Lower lobe of right lung (tissue), 2 donors: ENCODE data around the gene PRR14. TPM values are rescaled to one million over a fixed set of nuclear protein-coding genes. Genes with fewer than 3 reads are reported as not detected.

Experiments used
- ATAC-seq, 2 donors: fragments of 200-7000 bp; cut with Tn5 transposase; one replicate each; pipeline ENCODE4 v1.9.1; 2020 to 2022; ENCODE audit warnings: mild to moderate bottlenecking in 2 of 2, moderate library complexity in 2 of 2
- DNase-seq: peaks from one replicate; pipeline ENCODE4 v3.0.0-alpha.2; 2020
- H3K27ac ChIP-seq: fragments of 200-600 bp; one replicate; pipeline ENCODE4 v1.8.0; 2022
- H3K27me3 ChIP-seq: fragments of 200-600 bp; one replicate; pipeline ENCODE4 v1.8.0; 2022; ENCODE audit warnings: low read depth
- H3K36me3 ChIP-seq: fragments of 200-600 bp; one replicate; pipeline ENCODE4 v1.8.0; 2022; ENCODE audit warnings: mild to moderate bottlenecking
- H3K4me1 ChIP-seq: fragments of 200-600 bp; one replicate; pipeline ENCODE4 v1.8.0; 2022
- H3K4me3 ChIP-seq: fragments of 200-600 bp; one replicate; pipeline ENCODE4 v1.8.0; 2022; ENCODE audit warnings: mild to moderate bottlenecking
- H3K9me3 ChIP-seq: fragments of 200-600 bp; one replicate; pipeline ENCODE4 v1.8.0; 2022
- CTCF ChIP-seq: fragments of 200-600 bp; IDR thresholded peaks from one replicate; pipeline ENCODE4 v1.8.0; 2022; ENCODE audit warnings: antibody characterized with exemption, mild to moderate bottlenecking
- intact Hi-C: fragments of 100-400 bp; cut with DNase I; formaldehyde crosslinking; loops from one replicate; pipeline ENCODE4 v1.11.0; 2022
- total RNA-seq: library from RNA; stranded (reverse); fragmentation: NEBNext Ultra II Directional; extraction: Animal tissue kit (Norgen Biotek cat#: 25700); gene quantifications from one replicate; pipeline ENCODE4 v1.2.1, GENCODE V29; 2021
- donor health status: DM: no; HTN: yes; CAD: no; lungs with severe emphysema.

The PRR14 gene
- total RNA-seq, 1 donor from 2014 or later, result 46.3 TPM

DNA sequence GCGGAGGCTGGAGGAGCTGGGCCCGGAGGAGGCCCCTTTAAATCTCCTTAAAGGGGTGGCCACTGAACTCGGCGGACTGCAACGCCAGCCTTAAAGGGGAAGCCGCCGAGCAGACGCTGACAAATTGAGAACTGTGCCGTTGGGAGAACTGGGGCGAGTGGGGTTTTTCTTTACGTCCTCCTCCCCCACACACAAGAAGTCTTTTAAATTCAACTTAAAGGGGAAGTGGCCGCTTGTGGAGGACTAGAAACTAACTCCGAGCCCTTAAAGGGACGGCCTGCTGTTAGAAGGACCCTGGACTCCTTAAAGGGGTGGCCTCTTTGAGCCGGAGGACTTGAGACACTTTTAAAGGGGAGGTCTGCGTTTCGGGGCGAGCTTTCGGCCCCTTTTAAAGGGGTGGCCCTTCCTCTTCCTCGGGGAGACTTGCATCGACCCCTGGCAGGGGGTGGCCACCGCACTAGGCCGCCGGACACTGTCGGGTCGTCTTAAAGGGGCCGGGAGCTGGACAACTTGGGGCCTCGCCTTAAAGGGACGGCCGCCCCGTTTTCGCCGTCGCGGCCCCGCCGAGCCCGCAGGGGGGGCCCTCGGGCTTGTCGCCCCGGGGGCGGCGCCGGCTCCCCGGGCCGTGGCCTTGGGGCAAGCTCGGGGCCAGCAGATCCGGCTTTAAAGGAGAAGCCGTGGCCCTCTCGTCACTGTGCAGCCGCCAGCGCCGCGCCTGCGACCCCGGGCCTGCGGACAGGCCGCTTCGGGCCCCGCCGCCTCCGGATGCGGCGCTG lies 8.2 kb downstream of the PRR14 start:
- Histone ChIP-seq H3K4me3 (peak overlapping the region; percentile 79), H3K9me3 (no peaks in the 10 kb centered on the region), H3K27ac (peak overlapping the region; percentile 98), H3K4me1 (peaks cover 53% of the 10 kb centered on the region), H3K36me3 (peaks cover 64% of the 10 kb centered on the region), H3K27me3 (no peaks in the 10 kb centered on the region)
- no peak for TF ChIP-seq CTCF
- intact Hi-C loops, result no loop called here
- ATAC-seq (peak; percentile 48 to 56), DNase-seq (peak; percentile 84)

DNA sequence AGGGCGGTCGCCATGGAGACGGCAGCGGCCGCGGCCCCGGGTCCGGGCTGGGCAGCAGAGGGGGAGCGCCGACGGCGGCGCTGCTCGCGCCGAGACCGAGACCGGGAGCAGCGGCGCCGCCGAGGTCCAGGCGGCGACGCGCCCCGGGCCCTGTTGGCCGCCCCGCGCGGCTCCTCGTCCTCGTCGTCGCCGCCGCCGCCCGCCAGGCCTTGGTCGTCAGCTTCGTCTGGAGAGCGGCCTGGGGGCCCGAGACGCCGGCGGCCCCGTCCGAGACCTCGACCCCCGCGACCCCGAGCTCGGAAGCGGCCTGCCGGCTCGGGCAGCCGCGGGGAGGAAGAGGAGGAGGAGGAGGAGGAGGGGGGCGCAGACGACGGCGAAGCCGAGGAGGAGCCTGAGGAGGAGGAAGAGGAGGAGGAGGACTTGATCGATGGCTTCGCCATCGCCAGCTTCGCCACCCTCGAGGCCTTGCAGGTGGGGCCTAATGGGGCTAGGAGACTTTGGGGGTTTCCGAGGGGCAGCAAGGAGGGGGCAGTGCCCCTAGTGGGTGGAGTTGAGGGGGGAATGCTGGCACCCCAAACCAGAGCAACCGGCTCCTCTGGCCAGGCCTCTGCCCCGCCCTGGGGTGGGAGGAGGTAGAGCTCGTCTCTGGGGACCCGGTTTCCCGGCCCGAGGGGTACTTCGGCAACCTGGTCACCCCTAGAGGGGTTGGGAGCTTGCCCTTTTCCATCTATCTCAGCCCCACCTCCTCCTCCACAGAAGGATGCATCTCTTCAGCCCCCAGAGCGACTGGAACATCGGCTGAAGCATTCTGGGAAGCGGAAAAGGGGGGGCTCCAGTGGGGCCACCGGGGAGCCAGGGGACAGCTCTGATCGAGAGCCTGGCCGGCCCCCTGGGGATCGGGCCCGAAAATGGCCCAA lies 9.0 kb downstream of the PRR14 start:
- peaks cover 63% of the 10 kb centered on the region for H3K36me3 ChIP-seq
- no peak for TF ChIP-seq CTCF
- ATAC-seq, result no peak
- intact Hi-C loops, result no loop called here
- peak overlapping the region; percentile 98 for H3K27ac ChIP-seq
- H3K9me3 ChIP-seq, result no peaks in the 10 kb centered on the region
- peaks cover 54% of the 10 kb centered on the region for H3K4me1 ChIP-seq
- peak overlapping the region; percentile 79 for H3K4me3 ChIP-seq
- DNase-seq, result no peak
- H3K27me3 ChIP-seq, result no peaks in the 10 kb centered on the region

DNA sequence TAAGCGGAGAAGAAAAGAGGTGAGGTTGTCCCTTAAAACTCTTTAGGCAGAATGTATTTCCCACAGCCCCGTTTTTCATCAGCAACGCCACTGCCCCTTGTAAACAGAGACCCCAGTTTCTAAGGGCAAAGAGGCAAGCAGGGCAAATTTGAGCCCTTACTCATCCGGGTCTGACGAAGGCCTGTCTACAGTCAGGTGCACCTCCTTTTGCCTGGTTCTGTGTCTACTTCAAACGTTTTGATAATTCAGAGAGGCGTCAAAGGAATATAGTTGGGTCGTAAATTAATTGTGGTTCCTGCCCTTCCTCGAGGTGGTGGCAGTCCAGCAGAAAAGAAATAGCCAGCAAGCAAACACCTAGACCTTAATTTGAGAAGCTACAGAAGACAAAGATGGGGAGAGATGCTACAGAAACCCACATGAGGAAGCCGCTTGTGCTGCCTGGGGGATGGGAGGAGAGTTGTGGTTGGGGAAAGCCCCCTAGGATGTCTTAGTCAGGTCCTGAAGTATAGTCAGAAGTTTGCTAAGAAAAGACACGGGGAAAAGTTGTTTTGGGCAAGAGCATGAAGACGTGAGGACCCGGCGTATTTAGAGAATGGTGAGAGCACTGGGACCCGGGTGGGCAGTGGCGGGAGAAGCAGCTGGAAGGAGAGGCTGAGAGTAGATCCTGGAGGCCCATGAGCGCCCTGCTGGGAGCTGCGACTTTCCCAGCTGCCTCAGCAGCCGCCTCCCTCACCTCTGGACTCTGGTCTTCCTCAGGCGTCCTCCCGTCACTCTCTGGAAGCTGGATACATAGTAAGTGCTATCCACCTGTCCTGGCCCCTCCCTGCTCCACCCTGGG lies 9.9 kb downstream of the PRR14 start:
- Histone ChIP-seq H3K9me3 (no peaks in the 10 kb centered on the region), H3K27me3 (no peaks in the 10 kb centered on the region), H3K36me3 (peaks cover 63% of the 10 kb centered on the region), H3K27ac (peak overlapping the region; percentile 98), H3K4me3 (peak overlapping the region; percentile 79), H3K4me1 (peaks cover 54% of the 10 kb centered on the region)
- TF ChIP-seq CTCF, result no peak
- intact Hi-C loops, result no loop called here
- DNase-seq, result no peak
- no peak for ATAC-seq

GRCh38 chr16:30662449-30662848 lies 11.7 kb downstream of the PRR14 start:
- Histone ChIP-seq H3K9me3 (no peaks in the 10 kb centered on the region), H3K4me1 (peaks cover 43% of the 10 kb centered on the region), H3K4me3 (no peak overlapping the region), H3K27ac (no peak overlapping the region), H3K36me3 (peaks cover 68% of the 10 kb centered on the region), H3K27me3 (no peaks in the 10 kb centered on the region)
- DNase-seq, result no peak
- intact Hi-C loops, result no loop called here
- ATAC-seq, result no peak
- TF ChIP-seq CTCF, result no peak

- Histone ChIP-seq H3K4me3 (no peak overlapping the region), H3K36me3 (peaks cover 74% of the 10 kb centered on the region), H3K4me1 (peaks cover 41% of the 10 kb centered on the region), H3K27me3 (no peaks in the 10 kb centered on the region), H3K27ac (no peak overlapping the region), H3K9me3 (no peaks in the 10 kb centered on the region)
- intact Hi-C loops, result no loop called here
- ATAC-seq (no peak), DNase-seq (no peak)
- TF ChIP-seq CTCF, result no peak
Measured at GRCh38 chr16:30663038-30663437, 12.3 kb downstream of the PRR14 start.
